ENCODE measurements around the gene TBC1D9. TPM values are rescaled to one million over a fixed set of nuclear protein-coding genes. Genes with fewer than 3 reads are reported as not detected.

The TBC1D9 gene
- total and polyA plus RNA-seq, 2 of the 13 experiments (the other 11 are each of a cell fraction or from before 2014, with no cell fraction given), result 11.9 to 12.2 TPM

DNA sequence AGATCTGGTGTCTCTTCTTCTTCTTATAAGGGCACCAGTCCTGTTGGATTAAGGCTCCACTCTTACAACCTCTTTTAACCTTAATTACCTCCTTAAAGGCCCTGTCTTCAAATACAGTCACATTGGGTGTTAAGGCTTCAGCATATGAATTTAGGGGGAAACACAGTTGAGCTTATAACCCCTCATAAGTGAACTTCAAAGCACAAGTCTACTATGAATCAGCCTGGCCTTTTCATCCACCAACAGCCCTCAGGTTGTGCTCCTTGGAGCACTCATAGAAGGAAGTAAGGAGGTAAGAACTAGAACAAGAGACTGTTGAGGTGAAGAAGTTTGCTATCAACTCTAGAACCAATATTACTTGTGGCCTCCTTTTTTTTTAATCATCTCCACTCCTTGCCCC, 18.8 kb upstream of the TBC1D9 start (continued):
- TF ChIP-seq, protein P1, sequence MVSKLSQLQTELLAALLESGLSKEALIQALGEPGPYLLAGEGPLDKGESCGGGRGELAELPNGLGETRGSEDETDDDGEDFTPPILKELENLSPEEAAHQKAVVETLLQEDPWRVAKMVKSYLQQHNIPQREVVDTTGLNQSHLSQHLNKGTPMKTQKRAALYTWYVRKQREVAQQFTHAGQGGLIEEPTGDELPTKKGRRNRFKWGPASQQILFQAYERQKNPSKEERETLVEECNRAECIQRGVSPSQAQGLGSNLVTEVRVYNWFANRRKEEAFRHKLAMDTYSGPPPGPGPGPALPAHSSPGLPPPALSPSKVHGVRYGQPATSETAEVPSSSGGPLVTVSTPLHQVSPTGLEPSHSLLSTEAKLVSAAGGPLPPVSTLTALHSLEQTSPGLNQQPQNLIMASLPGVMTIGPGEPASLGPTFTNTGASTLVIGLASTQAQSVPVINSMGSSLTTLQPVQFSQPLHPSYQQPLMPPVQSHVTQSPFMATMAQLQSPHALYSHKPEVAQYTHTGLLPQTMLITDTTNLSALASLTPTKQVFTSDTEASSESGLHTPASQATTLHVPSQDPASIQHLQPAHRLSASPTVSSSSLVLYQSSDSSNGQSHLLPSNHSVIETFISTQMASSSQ (IDR thresholded peaks at IDR 0.05; ENCODE audit: low read depth), result no peak
- TF ChIP-seq, protein P1 (CRISPR knock-in tag; IDR thresholded peaks at IDR 0.05; ENCODE audit: borderline replicate concordance), result no peak
- TF ChIP-seq POLR2G (IDR thresholded peaks at IDR 0.05; ENCODE audit: low read depth, low read length) (no peak), TOPORS (CRISPR knock-in tag; IDR thresholded peaks at IDR 0.05) (no peak), ZNF33A (CRISPR knock-in tag; IDR thresholded peaks at IDR 0.05; ENCODE audit: borderline replicate concordance) (no peak), YY1 (IDR thresholded peaks at IDR 0.05; ENCODE audit: insufficient read depth, insufficient replicate concordance, low read depth, low read length) (no peak), TOE1 (CRISPR knock-in tag; IDR thresholded peaks at IDR 0.05) (no peak), GTF2F1 (IDR thresholded peaks at IDR 0.05; ENCODE audit: low read length) (no peak)
- TF ChIP-seq, protein P2, sequence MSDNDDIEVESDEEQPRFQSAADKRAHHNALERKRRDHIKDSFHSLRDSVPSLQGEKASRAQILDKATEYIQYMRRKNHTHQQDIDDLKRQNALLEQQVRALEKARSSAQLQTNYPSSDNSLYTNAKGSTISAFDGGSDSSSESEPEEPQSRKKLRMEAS (IDR thresholded peaks at IDR 0.05), result no peak
- TF ChIP-seq, protein P3, sequence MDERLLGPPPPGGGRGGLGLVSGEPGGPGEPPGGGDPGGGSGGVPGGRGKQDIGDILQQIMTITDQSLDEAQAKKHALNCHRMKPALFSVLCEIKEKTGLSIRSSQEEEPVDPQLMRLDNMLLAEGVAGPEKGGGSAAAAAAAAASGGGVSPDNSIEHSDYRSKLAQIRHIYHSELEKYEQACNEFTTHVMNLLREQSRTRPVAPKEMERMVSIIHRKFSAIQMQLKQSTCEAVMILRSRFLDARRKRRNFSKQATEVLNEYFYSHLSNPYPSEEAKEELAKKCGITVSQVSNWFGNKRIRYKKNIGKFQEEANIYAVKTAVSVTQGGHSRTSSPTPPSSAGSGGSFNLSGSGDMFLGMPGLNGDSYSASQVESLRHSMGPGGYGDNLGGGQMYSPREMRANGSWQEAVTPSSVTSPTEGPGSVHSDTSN (CRISPR knock-in tag; IDR thresholded peaks at IDR 0.05), result no peak

All from HepG2 (cell line).